Stimulated activated CD4-positive, alpha-beta T cell treated with anti-CD3 and anti-CD28 coated beads, Interleukin-2, amount 100 ng/mL, for 4 hours (primary cell): ENCODE data around the gene FAM193B.

Source experiments
- DNase-seq: peaks from one replicate; pipeline ENCODE4 v3.0.0-alpha.2; 2020; ENCODE audit warnings: low read depth

Gene FAM193B

DNA sequence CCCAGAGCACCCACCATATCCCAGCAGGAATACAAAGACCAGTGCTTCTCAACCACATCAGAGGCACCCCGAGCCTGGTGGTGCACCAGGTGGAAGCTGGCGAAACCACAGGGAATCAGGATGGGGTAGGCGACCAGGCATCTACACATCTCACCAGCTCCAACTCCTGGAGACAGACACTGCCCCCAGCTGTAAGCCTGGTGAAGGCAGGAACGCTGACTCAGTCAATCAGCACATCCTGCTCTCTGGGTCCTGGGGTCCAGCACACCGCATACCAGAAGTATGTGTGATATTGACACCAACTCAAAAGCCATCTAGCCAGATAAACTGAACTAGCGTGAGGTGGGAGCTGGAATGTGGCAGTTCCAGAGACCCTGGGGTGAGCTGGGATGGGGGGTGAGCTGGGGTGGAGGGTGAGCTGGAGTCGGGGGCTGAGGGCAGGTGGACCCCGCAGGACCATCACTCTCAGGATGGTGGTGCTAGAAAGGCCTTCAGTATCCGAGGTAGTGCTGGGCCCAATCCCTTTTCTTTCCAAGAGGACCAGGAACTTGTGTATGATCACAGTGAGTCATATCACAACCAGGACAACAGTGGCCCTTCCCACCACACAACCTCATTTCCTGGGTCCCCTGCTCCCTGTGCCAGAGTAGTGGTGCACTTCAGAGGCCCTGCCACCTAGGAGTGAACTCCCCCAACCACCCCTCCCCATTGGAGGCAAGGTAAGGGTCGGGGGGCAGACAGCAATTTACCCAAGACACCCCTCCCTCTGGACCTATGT, 83.4 kb downstream of the FAM193B start:
- DNase-seq = no peak
